Stimulated activated CD4-positive, alpha-beta T cell treated with anti-CD3 and anti-CD28 coated beads, Interleukin-4, amount 100 ng/mL, for 4 hours (primary cell): ENCODE results near the gene STYXL2.

ENCODE experiments used
- DNase-seq, 2 experiments: peaks; one replicate each; pipeline ENCODE4 v3.0.0-alpha.2; 2020

Gene STYXL2

GRCh38 chr1:167137332-167137781 is 43.5 kb downstream of the STYXL2 start:
- no peak for DNase-seq

GRCh38 chr1:167137793-167138510 is 44.1 kb downstream of the STYXL2 start:
- DNase-seq: no peak

- no peak for DNase-seq
Measured at GRCh38 chr1:167138703-167139102, 44.8 kb downstream of the STYXL2 start.

- DNase-seq: no peak
Measured at GRCh38 chr1:167141963-167142362, 48.1 kb downstream of the STYXL2 start.
